H9 (cell line): ENCODE results near the gene SOX13. TPM values are rescaled to one million over a fixed set of nuclear protein-coding genes. Genes with fewer than 3 reads are reported as not detected.

ENCODE experiments used
- DNase-seq: peaks from one replicate; pipeline ENCODE4 v3.0.0-alpha.2; 2017
- H2AFZ ChIP-seq: one replicate; pipeline ENCODE4 v1.6.1; 2013; ENCODE audit warnings: mild to moderate bottlenecking, low read length, control low read depth, moderate library complexity
- H2AK5ac ChIP-seq: 2 replicates; pipeline ENCODE4 v1.6.1; 2013; ENCODE audit warnings: low read length, control low read depth, mixed read lengths; ENCODE audit not compliant: insufficient read length
- H2BK120ac ChIP-seq: one replicate; pipeline ENCODE4 v1.6.1; 2013; ENCODE audit warnings: low read depth, mild to moderate bottlenecking, low read length, control low read depth, inconsistent platforms; ENCODE audit not compliant: poor library complexity, severe bottlenecking
- H2BK12ac ChIP-seq: 2 replicates; pipeline ENCODE4 v1.6.1; 2013; ENCODE audit warnings: low read length, control low read depth, mixed read lengths, low read depth; ENCODE audit not compliant: insufficient read length
- H2BK15ac ChIP-seq: 2 replicates; pipeline ENCODE4 v1.6.1; 2013; ENCODE audit warnings: low read depth, low read length, control low read depth
- H2BK20ac ChIP-seq: one replicate; pipeline ENCODE4 v1.6.1; 2013; ENCODE audit warnings: low read depth, mild to moderate bottlenecking, low read length, control low read depth, inconsistent platforms; ENCODE audit not compliant: poor library complexity, severe bottlenecking
- H2BK5ac ChIP-seq: 2 replicates; pipeline ENCODE4 v1.6.1; 2013; ENCODE audit warnings: low read length, control low read depth, mixed read lengths; ENCODE audit not compliant: insufficient read length
- H3K14ac ChIP-seq: 2 replicates; pipeline ENCODE4 v1.6.1; 2013; ENCODE audit warnings: low read length, control low read depth; ENCODE audit not compliant: insufficient read depth
- H3K18ac ChIP-seq: 2 replicates; pipeline ENCODE4 v1.6.1; 2013; ENCODE audit warnings: low read depth, mild to moderate bottlenecking, mixed read lengths, low read length, control low read depth; ENCODE audit not compliant: insufficient read length
- H3K23ac ChIP-seq: 2 replicates; pipeline ENCODE4 v1.6.1; 2013; ENCODE audit warnings: low read length, control low read depth, mixed read lengths, low read depth; ENCODE audit not compliant: insufficient read length
- H3K23me2 ChIP-seq: 2 replicates; pipeline ENCODE4 v1.6.1; 2013; ENCODE audit warnings: low read depth, mild to moderate bottlenecking, mixed read lengths, low read length, control low read depth; ENCODE audit not compliant: insufficient read length, poor library complexity, severe bottlenecking
- H3K27ac ChIP-seq: 2 replicates; pipeline ENCODE4 v1.5.1; 2013; ENCODE audit warnings: low read length, control low read depth, mixed read lengths, low read depth; ENCODE audit not compliant: insufficient read length
- H3K27me3 ChIP-seq: 2 replicates; pipeline ENCODE4 v1.6.1; 2013; ENCODE audit warnings: low read length, control low read depth, inconsistent platforms; ENCODE audit not compliant: insufficient read depth
- H3K4ac ChIP-seq: 2 replicates; pipeline ENCODE4 v1.6.1; 2013; ENCODE audit warnings: low read depth, mild to moderate bottlenecking, control low read depth, inconsistent platforms, low read length, moderate library complexity
- H3K4me1 ChIP-seq: 2 replicates; pipeline ENCODE4 v1.6.1; 2013; ENCODE audit warnings: low read length, control low read depth, inconsistent platforms; ENCODE audit not compliant: insufficient read depth
- H3K4me2 ChIP-seq: 2 replicates; pipeline ENCODE4 v1.6.1; 2013; ENCODE audit warnings: low read length, control low read depth, mixed read lengths; ENCODE audit not compliant: insufficient read length, insufficient read depth
- H3K56ac ChIP-seq: 2 replicates; pipeline ENCODE4 v1.6.1; 2013; ENCODE audit warnings: low read depth, mild to moderate bottlenecking, mixed read lengths, low read length, control low read depth; ENCODE audit not compliant: insufficient read length
- H3K79me1 ChIP-seq: 2 replicates; pipeline ENCODE4 v1.6.1; 2013; ENCODE audit warnings: low read depth, mild to moderate bottlenecking, moderate library complexity, low read length, control low read depth, inconsistent platforms; ENCODE audit not compliant: insufficient read depth, poor library complexity, severe bottlenecking
- H3K79me2 ChIP-seq: 2 replicates; pipeline ENCODE4 v1.6.1; 2013; ENCODE audit warnings: low read length, control low read depth, inconsistent platforms; ENCODE audit not compliant: insufficient read depth
- H3K9ac ChIP-seq: 2 replicates; pipeline ENCODE4 v1.6.1; 2013; ENCODE audit warnings: low read length, control low read depth, mixed read lengths; ENCODE audit not compliant: insufficient read length; ENCODE audit errors: extremely low read depth
- H3K9me3 ChIP-seq: one replicate; pipeline ENCODE4 v1.6.1; 2013; ENCODE audit warnings: low read depth, low read length, inconsistent platforms; ENCODE audit not compliant: control insufficient read depth
- H3T11ph ChIP-seq: one replicate; pipeline ENCODE4 v1.6.1; 2013; ENCODE audit warnings: mild to moderate bottlenecking, low read length, control low read depth, inconsistent platforms
- H4K20me1 ChIP-seq: one replicate; pipeline ENCODE4 v1.6.1; 2013; ENCODE audit not compliant: control insufficient read depth, insufficient read length, insufficient read depth
- H4K5ac ChIP-seq: 2 replicates; pipeline ENCODE4 v1.6.1; 2013; ENCODE audit warnings: low read depth, mild to moderate bottlenecking, mixed read lengths, low read length, control low read depth; ENCODE audit not compliant: insufficient read length
- H4K8ac ChIP-seq: replicated peaks from 2 replicates; pipeline ENCODE4 v1.6.1; 2013; ENCODE audit warnings: low read length, control low read depth, mixed read lengths, low read depth; ENCODE audit not compliant: insufficient read length
- H4K91ac ChIP-seq: 2 replicates; pipeline ENCODE4 v1.6.1; 2013; ENCODE audit warnings: low read depth, mild to moderate bottlenecking, moderate library complexity, mixed read lengths, low read length, control low read depth; ENCODE audit not compliant: insufficient read length
- H3K27ac Mint-ChIP-seq, 3 experiments: 2 replicates in 2 of 3; 3 replicates in 1 of 3; pipeline ENCODE4 v1.8.0; 2020 to 2021; ENCODE audit warnings: mixed read lengths in 3 of 3, mild to moderate bottlenecking in 1 of 3, moderate library complexity in 1 of 3
- H3K27me3 Mint-ChIP-seq: 2 replicates; pipeline ENCODE4 v1.8.0; 2021; ENCODE audit warnings: low read depth, mild to moderate bottlenecking, moderate library complexity, mixed read lengths
- H3K36me3 Mint-ChIP-seq, 3 experiments: 2 replicates in 2 of 3; 3 replicates in 1 of 3; pipeline ENCODE4 v1.8.0; 2020 to 2021; ENCODE audit warnings: low read depth in 3 of 3, mixed read lengths in 3 of 3; ENCODE audit not compliant: insufficient read depth in 1 of 3
- H3K4me1 Mint-ChIP-seq, 2 experiments: 2 replicates each; pipeline ENCODE4 v1.8.0; 2020; ENCODE audit warnings: mixed read lengths in 2 of 2
- H3K4me3 Mint-ChIP-seq, 2 experiments: 2 replicates in 1 of 2; 3 replicates in 1 of 2; pipeline ENCODE4 v1.8.0; 2020 to 2021; ENCODE audit warnings: mild to moderate bottlenecking in 2 of 2, mixed read lengths in 2 of 2, moderate library complexity in 1 of 2
- H3K9me3 Mint-ChIP-seq, 2 experiments: 2 replicates in 1 of 2; 3 replicates in 1 of 2; pipeline ENCODE4 v1.8.0; 2020; ENCODE audit warnings: mild to moderate bottlenecking in 2 of 2, mixed read lengths in 2 of 2, moderate library complexity in 1 of 2
- WGBS: extraction: QIAGEN DNeasy Blood & Tissue Kit; methylation state at CpG from one replicate; pipeline ENCODE4 v1.1.7; 2013; ENCODE audit warnings: missing lambda C conversion rate, low lambda C conversion rate, mixed read lengths; ENCODE audit not compliant: insufficient read length; ENCODE audit errors: extremely low coverage; 5-methylcytosine and 5-hydroxymethylcytosine counted together
- total RNA-seq: library from RNA; stranded (reverse); gene quantifications from 2 replicates; pipeline ENCODE4 v1.2.1, GENCODE V29; 2021
- TF ChIP-seq, protein P1 (sequence below): fragments of 200-600 bp; sonication (generic); conservative IDR thresholded peaks from 3 replicates; pipeline ENCODE4 v1.8.0; 2021; ENCODE audit warnings: antibody characterized with exemption, mild to moderate bottlenecking

Gene SOX13
- total RNA-seq, 1 experiment from 2014 or later = 120 TPM

DNA sequence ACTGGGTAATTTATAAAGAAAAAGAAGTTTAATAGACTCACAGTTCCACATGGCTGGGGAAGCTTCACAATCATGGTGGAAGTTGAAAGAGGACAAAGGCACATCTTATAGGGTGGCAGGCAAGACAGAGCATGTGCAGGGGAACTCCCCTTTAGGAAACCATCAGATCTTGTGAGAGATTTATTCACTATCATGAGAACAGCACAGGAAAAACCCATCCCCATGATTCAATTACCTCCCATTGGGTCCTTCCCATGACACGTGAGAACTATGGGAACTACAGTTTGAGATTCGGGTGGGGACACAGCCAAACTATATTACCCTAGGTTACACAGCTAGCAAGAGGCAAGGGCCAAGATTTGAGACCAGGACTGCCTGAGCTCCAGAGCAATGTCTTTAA lies 30.4 kb upstream of the SOX13 start:
- Histone ChIP-seq H4K91ac (no peak overlapping the region), H2BK20ac (no peak overlapping the region), H3K4ac (no peak overlapping the region), H3K79me1 (no peaks in the 10 kb centered on the region), H3K27me3 (no peaks in the 10 kb centered on the region), H2AK5ac (no peak overlapping the region), H3K9ac (no peak overlapping the region), H2BK12ac (no peak overlapping the region), H3K27ac (no peak overlapping the region), H4K8ac (no peak overlapping the region), H2BK5ac (no peak overlapping the region), H3K9me3 (no peaks in the 10 kb centered on the region), H4K20me1 (no peaks in the 10 kb centered on the region), H3T11ph (no peak overlapping the region), H3K18ac (no peak overlapping the region), H2AFZ (no peak overlapping the region), H3K14ac (no peak overlapping the region), H3K4me2 (no peak overlapping the region), H2BK120ac (no peak overlapping the region), H3K56ac (no peak overlapping the region), H3K23ac (no peak overlapping the region), H2BK15ac (no peak overlapping the region), H4K5ac (no peak overlapping the region), H3K23me2 (no peaks in the 10 kb centered on the region), H3K79me2 (no peaks in the 10 kb centered on the region), H3K4me1 (no peaks in the 10 kb centered on the region; the same call in 1 of the 2 replicates)
- TF ChIP-seq, protein P1, sequence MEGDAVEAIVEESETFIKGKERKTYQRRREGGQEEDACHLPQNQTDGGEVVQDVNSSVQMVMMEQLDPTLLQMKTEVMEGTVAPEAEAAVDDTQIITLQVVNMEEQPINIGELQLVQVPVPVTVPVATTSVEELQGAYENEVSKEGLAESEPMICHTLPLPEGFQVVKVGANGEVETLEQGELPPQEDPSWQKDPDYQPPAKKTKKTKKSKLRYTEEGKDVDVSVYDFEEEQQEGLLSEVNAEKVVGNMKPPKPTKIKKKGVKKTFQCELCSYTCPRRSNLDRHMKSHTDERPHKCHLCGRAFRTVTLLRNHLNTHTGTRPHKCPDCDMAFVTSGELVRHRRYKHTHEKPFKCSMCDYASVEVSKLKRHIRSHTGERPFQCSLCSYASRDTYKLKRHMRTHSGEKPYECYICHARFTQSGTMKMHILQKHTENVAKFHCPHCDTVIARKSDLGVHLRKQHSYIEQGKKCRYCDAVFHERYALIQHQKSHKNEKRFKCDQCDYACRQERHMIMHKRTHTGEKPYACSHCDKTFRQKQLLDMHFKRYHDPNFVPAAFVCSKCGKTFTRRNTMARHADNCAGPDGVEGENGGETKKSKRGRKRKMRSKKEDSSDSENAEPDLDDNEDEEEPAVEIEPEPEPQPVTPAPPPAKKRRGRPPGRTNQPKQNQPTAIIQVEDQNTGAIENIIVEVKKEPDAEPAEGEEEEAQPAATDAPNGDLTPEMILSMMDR = no peak
- Mint-ChIP-seq H3K4me3 (no peak overlapping the region), H3K36me3 (no peaks in the 10 kb centered on the region), H3K4me1 (peaks cover 15 to 21% of the 10 kb centered on the region in 2 experiments), H3K27me3 (peaks cover 6% of the 10 kb centered on the region), H3K27ac (no peak overlapping the region), H3K9me3 (peaks cover 0 to 5% of the 10 kb centered on the region in 2 experiments; a peak in 1 of 5 replicates)
- no CpG with 5 or more reads among the region's 2 CpGs for WGBS
- DNase-seq = no peak
